ENCODE measurements around the gene SNRNP70. TPM values are rescaled to one million over a fixed set of nuclear protein-coding genes. Genes with fewer than 3 reads are reported as not detected.

The SNRNP70 gene
- total and polyA plus RNA-seq, 9 donors, result 133 to 366 (median 252) TPM

GRCh38 chr19:49107625-49108459 lies 22.6 kb downstream of the SNRNP70 start:
- Histone ChIP-seq H3K4me1 (ENCODE audit: insufficient read depth) (no peaks in the 10 kb centered on the region), H3K27me3 (no peaks in the 10 kb centered on the region), H3K9me3 (no peaks in the 10 kb centered on the region), H3K27ac (no peak overlapping the region), H3K36me3 (no peaks in the 10 kb centered on the region), H3K4me3 (no peak overlapping the region)
- 88 to 91% (median 90%) methylated on average over 93 of the region's 93 CpGs for WGBS, 3 donors
- no peak for DNase-seq
- intact Hi-C loops (cut with DNase I), result no loop called here
- TF ChIP-seq CTCF (IDR thresholded peaks at IDR 0.05) (no peak), POLR2A (IDR thresholded peaks at IDR 0.05) (no peak), EP300 (IDR thresholded peaks at IDR 0.05) (no peak)

GRCh38 chr19:49109051-49109450 lies 23.8 kb downstream of the SNRNP70 start:
- no peaks in the 10 kb centered on the region for H3K27me3 ChIP-seq
- no peaks in the 10 kb centered on the region for H3K36me3 ChIP-seq
- no peak for TF ChIP-seq CTCF (IDR thresholded peaks at IDR 0.05)
- no peak for TF ChIP-seq EP300 (IDR thresholded peaks at IDR 0.05)
- TF ChIP-seq POLR2A (IDR thresholded peaks at IDR 0.05), result no peak
- 72 to 76% (median 73%) methylated on average over 5 of the region's 5 CpGs for WGBS, 3 donors
- H3K4me3 ChIP-seq, result no peak overlapping the region
- H3K27ac ChIP-seq, result no peak overlapping the region
- DNase-seq, result no peak
- H3K4me1 ChIP-seq (ENCODE audit: insufficient read depth), result peaks cover 4% of the 10 kb centered on the region
- intact Hi-C loops (cut with DNase I), result no loop called here
- H3K9me3 ChIP-seq, result no peaks in the 10 kb centered on the region

GRCh38 chr19:49109569-49110233 lies 24.4 kb downstream of the SNRNP70 start:
- Histone ChIP-seq H3K27ac (no peak overlapping the region), H3K9me3 (no peaks in the 10 kb centered on the region), H3K4me3 (no peak overlapping the region), H3K27me3 (no peaks in the 10 kb centered on the region), H3K4me1 (ENCODE audit: insufficient read depth) (peaks cover 4% of the 10 kb centered on the region), H3K36me3 (no peaks in the 10 kb centered on the region)
- DNase-seq, result no peak
- TF ChIP-seq EP300 (IDR thresholded peaks at IDR 0.05) (no peak), POLR2A (IDR thresholded peaks at IDR 0.05) (no peak), CTCF (IDR thresholded peaks at IDR 0.05) (no peak)
- WGBS, 3 donors, result 62 to 75% (median 62%) methylated on average over 8 of the region's 8 CpGs
- intact Hi-C loops (cut with DNase I), result no loop called here

GRCh38 chr19:49110567-49110966 lies 25.3 kb downstream of the SNRNP70 start:
- H3K27ac ChIP-seq, result no peak overlapping the region
- no peaks in the 10 kb centered on the region for H3K36me3 ChIP-seq
- WGBS, 3 donors, result 15 to 19% (median 17%) methylated on average over 3 of the region's 3 CpGs
- H3K27me3 ChIP-seq, result no peaks in the 10 kb centered on the region
- H3K4me1 ChIP-seq (ENCODE audit: insufficient read depth), result peaks cover 6% of the 10 kb centered on the region
- DNase-seq, result no peak
- no peaks in the 10 kb centered on the region for H3K9me3 ChIP-seq
- TF ChIP-seq CTCF (IDR thresholded peaks at IDR 0.05) (no peak), EP300 (IDR thresholded peaks at IDR 0.05) (no peak), POLR2A (IDR thresholded peaks at IDR 0.05) (no peak)
- intact Hi-C loops (cut with DNase I), result no loop called here
- H3K4me3 ChIP-seq, result no peak overlapping the region

All from ovary (tissue), 9 donors.